MCF 10A (cell line): ENCODE data around the gene FAM131C. TPM values are rescaled to one million over a fixed set of nuclear protein-coding genes. Genes with fewer than 3 reads are reported as not detected.

Experiments used
- BruUV-seq: library from RNA; stranded (reverse); fragments of 400-500 nt; replicated peaks from 2 replicates; lab custom pipeline; 2021; lab: Mats Ljungman, UMichigan
- CTCF ChIA-PET: fragments of 300-600 bp; sonication (Branson Sonifier 250); formaldehyde crosslinking; extraction: SDS; loops from one replicate; lab custom pipeline; 2021; ENCODE audit warnings: antibody characterized with exemption, inconsistent platforms; lab: Yijun Ruan, JAX
- POLR2A ChIA-PET: fragments of 300-600, 350-650 bp; sonication (Branson Sonifier 250); formaldehyde crosslinking; extraction: SDS; loops from one replicate; lab custom pipeline; 2020; ENCODE audit warnings: antibody characterized with exemption, inconsistent platforms; lab: Yijun Ruan, JAX
- DNase-seq: peaks from one replicate; pipeline ENCODE4 v3.0.0-alpha.2; 2018; ENCODE audit not compliant: unreplicated experiment
- H3K27ac Mint-ChIP-seq: one replicate; pipeline ENCODE4 v1.8.0; 2022; ENCODE audit warnings: mild to moderate bottlenecking, low read depth, mixed read lengths; ENCODE audit not compliant: unreplicated experiment
- H3K27me3 Mint-ChIP-seq: one replicate; pipeline ENCODE4 v1.8.0; 2022; ENCODE audit warnings: mixed read lengths; ENCODE audit not compliant: insufficient read depth, unreplicated experiment
- H3K36me3 Mint-ChIP-seq: one replicate; pipeline ENCODE4 v1.8.0; 2022; ENCODE audit warnings: mild to moderate bottlenecking, moderate library complexity, mixed read lengths; ENCODE audit not compliant: insufficient read depth, unreplicated experiment
- H3K4me1 Mint-ChIP-seq: one replicate; pipeline ENCODE4 v1.8.0; 2022; ENCODE audit warnings: mixed read lengths; ENCODE audit not compliant: insufficient read depth, unreplicated experiment
- H3K4me3 Mint-ChIP-seq: one replicate; pipeline ENCODE4 v1.8.0; 2022; ENCODE audit warnings: mild to moderate bottlenecking, moderate library complexity, mixed read lengths; ENCODE audit not compliant: unreplicated experiment
- H3K9me3 Mint-ChIP-seq: one replicate; pipeline ENCODE4 v1.8.0; 2022; ENCODE audit warnings: mixed read lengths; ENCODE audit not compliant: unreplicated experiment
- intact Hi-C: fragments of 100-400 bp; cut with micrococcal nuclease; formaldehyde crosslinking; loops from 2 replicates; pipeline ENCODE4 v1.14.1; 2022
- total RNA-seq: library from RNA; stranded (reverse); gene quantifications from 2 replicates; pipeline ENCODE4 v1.2.3, GENCODE V29; 2022
- TF ChIP-seq, protein P1 (sequence below): fragments of 200-600 bp; IDR thresholded peaks from one replicate; pipeline ENCODE4 v1.8.0; 2022; ENCODE audit warnings: antibody characterized with exemption, mild to moderate bottlenecking; ENCODE audit not compliant: unreplicated experiment

Gene FAM131C
- total RNA-seq, 1 experiment from 2014 or later: not detected

DNA sequence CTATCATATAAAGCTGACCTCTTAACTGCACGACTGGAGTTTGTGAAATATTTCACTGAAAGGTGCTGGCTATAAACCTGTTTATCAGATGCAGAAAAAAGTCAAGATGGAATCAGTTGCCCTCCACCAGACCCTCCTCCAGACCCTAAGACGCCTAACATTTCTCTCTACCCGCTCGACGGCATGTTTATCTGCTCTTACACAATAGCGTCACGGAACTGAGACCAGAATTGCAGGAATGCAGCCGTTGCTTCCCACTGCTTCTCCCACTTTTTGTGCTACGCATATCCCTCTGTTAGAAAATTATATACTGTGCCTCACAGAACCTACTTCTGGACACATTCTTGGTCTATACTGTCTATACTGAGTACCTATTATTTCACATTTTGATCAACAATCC is 28.2 kb upstream of the FAM131C start:
- TF ChIP-seq, protein P1, sequence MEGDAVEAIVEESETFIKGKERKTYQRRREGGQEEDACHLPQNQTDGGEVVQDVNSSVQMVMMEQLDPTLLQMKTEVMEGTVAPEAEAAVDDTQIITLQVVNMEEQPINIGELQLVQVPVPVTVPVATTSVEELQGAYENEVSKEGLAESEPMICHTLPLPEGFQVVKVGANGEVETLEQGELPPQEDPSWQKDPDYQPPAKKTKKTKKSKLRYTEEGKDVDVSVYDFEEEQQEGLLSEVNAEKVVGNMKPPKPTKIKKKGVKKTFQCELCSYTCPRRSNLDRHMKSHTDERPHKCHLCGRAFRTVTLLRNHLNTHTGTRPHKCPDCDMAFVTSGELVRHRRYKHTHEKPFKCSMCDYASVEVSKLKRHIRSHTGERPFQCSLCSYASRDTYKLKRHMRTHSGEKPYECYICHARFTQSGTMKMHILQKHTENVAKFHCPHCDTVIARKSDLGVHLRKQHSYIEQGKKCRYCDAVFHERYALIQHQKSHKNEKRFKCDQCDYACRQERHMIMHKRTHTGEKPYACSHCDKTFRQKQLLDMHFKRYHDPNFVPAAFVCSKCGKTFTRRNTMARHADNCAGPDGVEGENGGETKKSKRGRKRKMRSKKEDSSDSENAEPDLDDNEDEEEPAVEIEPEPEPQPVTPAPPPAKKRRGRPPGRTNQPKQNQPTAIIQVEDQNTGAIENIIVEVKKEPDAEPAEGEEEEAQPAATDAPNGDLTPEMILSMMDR: no peak
- no peaks in the 10 kb centered on the region for H3K9me3 Mint-ChIP-seq
- intact Hi-C loops: no loop called here
- no peak overlapping the region for H3K4me3 Mint-ChIP-seq
- no peak overlapping the region for H3K27ac Mint-ChIP-seq
- no TSS peak for BruUV-seq
- POLR2A ChIA-PET: no interaction called here
- H3K27me3 Mint-ChIP-seq: peaks cover 4% of the 10 kb centered on the region
- no peaks in the 10 kb centered on the region for H3K4me1 Mint-ChIP-seq
- no peak for DNase-seq
- peaks cover 4% of the 10 kb centered on the region for H3K36me3 Mint-ChIP-seq
- CTCF ChIA-PET: no interaction called here

DNA sequence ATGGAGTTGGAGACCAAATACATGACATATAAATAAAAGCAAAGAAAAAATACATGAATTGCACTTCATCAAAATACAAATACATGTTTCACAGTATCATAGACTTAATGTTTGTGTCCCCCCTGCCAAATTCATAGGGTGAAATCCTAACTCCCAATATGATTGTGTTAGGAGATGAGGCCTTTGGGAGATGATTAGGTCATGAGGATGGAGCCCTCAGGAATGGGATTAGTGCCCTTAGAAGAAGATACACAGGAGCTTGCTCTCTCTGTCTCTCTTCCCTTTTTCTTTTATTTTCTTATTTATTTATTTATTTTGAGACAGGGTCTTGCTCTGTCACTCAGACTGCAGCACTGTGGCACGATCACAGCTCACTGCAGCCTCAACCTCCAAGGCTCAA is 26.0 kb upstream of the FAM131C start:
- intact Hi-C loops: no loop called here
- Mint-ChIP-seq H3K27ac (no peak overlapping the region), H3K9me3 (no peaks in the 10 kb centered on the region), H3K4me3 (no peak overlapping the region), H3K36me3 (peaks cover 4% of the 10 kb centered on the region), H3K4me1 (no peaks in the 10 kb centered on the region), H3K27me3 (peaks cover 25% of the 10 kb centered on the region)
- TF ChIP-seq, protein P1: no peak
- no TSS peak for BruUV-seq
- ChIA-PET POLR2A (no interaction called here), CTCF (interaction anchor here (0.6 to 2.9 kb wide), 2 partner anchors 17 to 275 kb away, joined by 4 to 13 read pairs; no protein-coding TSS in a partner anchor)
- no peak for DNase-seq

DNA sequence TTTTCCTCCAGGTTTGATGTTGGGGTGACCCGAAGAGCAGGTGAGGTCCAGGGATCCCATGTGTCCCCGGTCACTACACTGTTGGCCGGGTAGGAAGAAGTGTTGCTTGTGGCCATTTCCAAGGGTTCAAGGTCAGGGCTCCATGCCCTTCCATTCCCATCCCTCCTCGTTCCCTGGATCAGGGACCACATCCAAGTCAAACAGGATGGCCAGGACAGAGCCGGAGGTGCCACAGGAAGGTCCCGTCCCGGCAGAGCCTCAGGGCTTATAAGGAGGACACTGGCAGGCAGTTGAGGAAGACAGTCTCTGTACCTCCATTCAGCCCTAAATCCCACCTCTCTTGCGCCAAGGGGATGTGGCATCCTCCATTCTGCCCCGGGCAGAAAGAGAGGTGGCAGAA is 22.0 kb upstream of the FAM131C start:
- H3K36me3 Mint-ChIP-seq: peaks cover 5% of the 10 kb centered on the region
- H3K27me3 Mint-ChIP-seq: peaks cover 25% of the 10 kb centered on the region
- intact Hi-C loops: no loop called here
- H3K4me1 Mint-ChIP-seq: no peaks in the 10 kb centered on the region
- TF ChIP-seq, protein P1: no peak
- H3K9me3 Mint-ChIP-seq: no peaks in the 10 kb centered on the region
- no peak for DNase-seq
- H3K4me3 Mint-ChIP-seq: no peak overlapping the region
- H3K27ac Mint-ChIP-seq: no peak overlapping the region
- ChIA-PET CTCF (no interaction called here), POLR2A (no interaction called here)
- no TSS peak for BruUV-seq

DNA sequence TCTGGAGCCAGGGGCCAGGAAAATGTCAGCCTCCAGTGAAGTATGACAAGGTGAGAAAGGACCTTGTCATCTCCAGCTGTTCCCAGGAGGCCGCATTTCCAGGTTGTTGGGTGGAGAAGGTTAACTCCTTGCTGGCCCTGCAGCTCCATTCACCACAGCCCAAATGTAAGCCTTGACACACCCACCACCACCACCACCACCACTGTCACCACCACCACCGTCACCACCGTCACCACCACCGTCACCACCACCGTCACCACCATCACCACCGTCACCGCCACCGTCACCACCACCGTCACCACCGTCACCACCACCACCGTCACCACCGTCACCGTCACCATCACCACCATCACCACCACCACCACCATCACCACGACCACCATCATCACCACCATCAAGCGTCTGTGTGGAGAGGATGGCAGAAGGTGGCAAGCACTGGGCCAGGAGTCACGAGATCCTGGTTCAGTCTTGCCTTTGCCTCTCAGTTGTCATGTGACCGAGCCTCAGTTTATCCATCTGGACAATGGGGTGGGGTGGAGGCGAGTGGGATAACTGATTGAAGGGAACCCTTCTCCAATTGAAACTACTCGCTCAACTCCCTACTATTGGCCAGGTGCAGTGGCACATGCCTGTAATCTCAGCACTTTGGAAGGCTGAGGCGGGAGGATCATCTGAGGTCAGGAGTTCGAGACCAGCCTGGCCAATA is 21.2 kb upstream of the FAM131C start:
- ChIA-PET POLR2A (interaction anchor here (1.4 kb wide), 1 partner anchor 9 kb away, joined by 9 read pairs; no protein-coding TSS in a partner anchor), CTCF (interaction anchor here (3.4 kb wide), 1 partner anchor 12 kb away, joined by 23 read pairs; no protein-coding TSS in a partner anchor)
- Mint-ChIP-seq H3K27ac (no peak overlapping the region), H3K4me1 (no peaks in the 10 kb centered on the region), H3K27me3 (peaks cover 25% of the 10 kb centered on the region), H3K4me3 (no peak overlapping the region), H3K36me3 (peaks cover 5% of the 10 kb centered on the region), H3K9me3 (no peaks in the 10 kb centered on the region)
- BruUV-seq: no TSS peak
- intact Hi-C loops: no loop called here
- DNase-seq: no peak
- TF ChIP-seq, protein P1: no peak
